GM12892 (cell line): ENCODE measurements around the gene NFE2L2.

Source experiments
- POLR2A ChIP-seq: IDR thresholded peaks from 2 replicates; pipeline ENCODE4 v1.6.1; 2011; ENCODE audit warnings: low read depth, low read length, control low read depth
- POLR2AphosphoS5 ChIP-seq: IDR thresholded peaks from 2 replicates; pipeline ENCODE4 v1.6.1; 2011; ENCODE audit warnings: low read depth, low read length, control low read depth
- TAF1 ChIP-seq: IDR thresholded peaks from 2 replicates; pipeline ENCODE4 v1.6.1; 2011; ENCODE audit warnings: low read depth, mild to moderate bottlenecking, control low read depth, low read length, borderline replicate concordance

DNA sequence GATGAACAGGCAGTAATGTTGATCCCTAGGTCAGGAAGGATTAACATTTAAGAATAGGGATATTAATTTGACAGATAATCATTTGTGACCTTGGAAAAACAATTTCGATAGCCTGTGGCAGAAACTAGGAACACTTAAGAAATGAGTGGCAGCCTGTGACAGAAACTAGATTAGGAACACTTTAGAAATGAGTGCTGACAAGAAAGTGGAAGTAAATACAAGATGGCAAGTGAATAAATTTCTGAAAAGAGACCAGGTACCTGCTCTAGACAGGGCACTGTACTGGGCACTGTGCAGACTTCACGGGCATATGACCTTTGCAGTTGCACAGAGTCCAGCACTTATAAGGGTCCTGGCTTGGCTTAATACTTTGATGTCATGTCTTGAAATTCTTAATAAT lies 57.4 kb downstream of the NFE2L2 start:
- TF ChIP-seq POLR2A (no peak), POLR2AphosphoS5 (no peak), TAF1 (no peak)
